ENCODE data around the gene BSN.
"Not testable (repeated sequence)": the region's sequence is repeated elsewhere in the genome, so short reads cannot be mapped to it uniquely, and the experiment has no call there.

BSN gene

GRCh38 chr3:49694409-49695070 is 140.3 kb downstream of the BSN start:
- not testable (repeated sequence) for H3K27ac ChIP-seq (ENCODE audit: low read depth, low read length); H3K9ac ChIP-seq (ENCODE audit: low read length); H3K4me1 ChIP-seq (ENCODE audit: insufficient read depth, low read length); H3K4me3 ChIP-seq (ENCODE audit: low read depth in 1 of 2, low read length in 2 of 2); H3K27me3 ChIP-seq (ENCODE audit: control insufficient read depth in 1 of 2, insufficient read depth in 2 of 2, low read length in 2 of 2); H3K9me3 ChIP-seq (ENCODE audit: low read length)
- H3K36me3 ChIP-seq (ENCODE audit: insufficient read depth, low read length): peaks cover 13% of the 10 kb centered on the region

GRCh38 chr3:49695350-49696015 is 141.2 kb downstream of the BSN start:
- H3K36me3 ChIP-seq (ENCODE audit: insufficient read depth, low read length): peaks cover 19% of the 10 kb centered on the region
- not testable (repeated sequence) for H3K9ac ChIP-seq (ENCODE audit: low read length); H3K27me3 ChIP-seq (ENCODE audit: control insufficient read depth in 1 of 2, insufficient read depth in 2 of 2, low read length in 2 of 2); H3K27ac ChIP-seq (ENCODE audit: low read depth, low read length); H3K4me3 ChIP-seq (ENCODE audit: low read depth in 1 of 2, low read length in 2 of 2); H3K9me3 ChIP-seq (ENCODE audit: low read length); H3K4me1 ChIP-seq (ENCODE audit: insufficient read depth, low read length)

GRCh38 chr3:49699281-49699979 is 145.2 kb downstream of the BSN start:
- no peak overlapping the region for H3K4me3 ChIP-seq (ENCODE audit: low read depth in 1 of 2, low read length in 2 of 2)
- no peaks in the 10 kb centered on the region for H3K27me3 ChIP-seq (ENCODE audit: control insufficient read depth in 1 of 2, insufficient read depth in 2 of 2, low read length in 2 of 2)
- H3K27ac ChIP-seq (ENCODE audit: low read depth, low read length): no peak overlapping the region
- peaks cover 37% of the 10 kb centered on the region for H3K36me3 ChIP-seq (ENCODE audit: insufficient read depth, low read length)
- H3K9ac ChIP-seq (ENCODE audit: low read length): no peak overlapping the region
- no peaks in the 10 kb centered on the region for H3K4me1 ChIP-seq (ENCODE audit: insufficient read depth, low read length)
- no peaks in the 10 kb centered on the region for H3K9me3 ChIP-seq (ENCODE audit: low read length)

GRCh38 chr3:49700014-49700413 is 145.7 kb downstream of the BSN start:
- Histone ChIP-seq H3K4me1 (ENCODE audit: insufficient read depth, low read length) (no peaks in the 10 kb centered on the region), H3K9ac (ENCODE audit: low read length) (no peak overlapping the region), H3K27me3 (ENCODE audit: control insufficient read depth in 1 of 2, insufficient read depth in 2 of 2, low read length in 2 of 2) (no peaks in the 10 kb centered on the region), H3K4me3 (ENCODE audit: low read depth in 1 of 2, low read length in 2 of 2) (no peak overlapping the region), H3K36me3 (ENCODE audit: insufficient read depth, low read length) (peaks cover 37% of the 10 kb centered on the region), H3K27ac (ENCODE audit: low read depth, low read length) (no peak overlapping the region), H3K9me3 (ENCODE audit: low read length) (no peaks in the 10 kb centered on the region)

- no peaks in the 10 kb centered on the region for H3K9me3 ChIP-seq (ENCODE audit: low read length)
- no peaks in the 10 kb centered on the region for H3K4me1 ChIP-seq (ENCODE audit: insufficient read depth, low read length)
- H3K27me3 ChIP-seq (ENCODE audit: control insufficient read depth in 1 of 2, insufficient read depth in 2 of 2, low read length in 2 of 2): no peaks in the 10 kb centered on the region
- no peak overlapping the region for H3K9ac ChIP-seq (ENCODE audit: low read length)
- H3K36me3 ChIP-seq (ENCODE audit: insufficient read depth, low read length): peaks cover 37% of the 10 kb centered on the region
- H3K4me3 ChIP-seq (ENCODE audit: low read depth in 1 of 2, low read length in 2 of 2): no peak overlapping the region
- H3K27ac ChIP-seq (ENCODE audit: low read depth, low read length): no peak overlapping the region
These were observed 146.3 kb downstream of the BSN start for GRCh38 chr3:49700453-49701128.

GRCh38 chr3:49701388-49702077 is 147.3 kb downstream of the BSN start:
- H3K9me3 ChIP-seq (ENCODE audit: low read length): no peaks in the 10 kb centered on the region
- H3K4me1 ChIP-seq (ENCODE audit: insufficient read depth, low read length): no peaks in the 10 kb centered on the region
- H3K27ac ChIP-seq (ENCODE audit: low read depth, low read length): no peak overlapping the region
- no peaks in the 10 kb centered on the region for H3K27me3 ChIP-seq (ENCODE audit: control insufficient read depth in 1 of 2, insufficient read depth in 2 of 2, low read length in 2 of 2)
- no peak overlapping the region for H3K9ac ChIP-seq (ENCODE audit: low read length)
- peaks cover 37% of the 10 kb centered on the region for H3K36me3 ChIP-seq (ENCODE audit: insufficient read depth, low read length)
- H3K4me3 ChIP-seq (ENCODE audit: low read depth in 1 of 2, low read length in 2 of 2): no peak overlapping the region

GRCh38 chr3:49702672-49703071 is 148.4 kb downstream of the BSN start:
- Histone ChIP-seq H3K27ac (ENCODE audit: low read depth, low read length) (no peak overlapping the region), H3K36me3 (ENCODE audit: insufficient read depth, low read length) (peaks cover 31% of the 10 kb centered on the region), H3K27me3 (ENCODE audit: control insufficient read depth in 1 of 2, insufficient read depth in 2 of 2, low read length in 2 of 2) (no peaks in the 10 kb centered on the region), H3K9me3 (ENCODE audit: low read length) (no peaks in the 10 kb centered on the region), H3K4me1 (ENCODE audit: insufficient read depth, low read length) (no peaks in the 10 kb centered on the region), H3K4me3 (ENCODE audit: low read depth in 1 of 2, low read length in 2 of 2) (no peak overlapping the region), H3K9ac (ENCODE audit: low read length) (no peak overlapping the region)

GRCh38 chr3:49703443-49703927 is 149.2 kb downstream of the BSN start:
- no peak overlapping the region for H3K9ac ChIP-seq (ENCODE audit: low read length)
- no peak overlapping the region for H3K4me3 ChIP-seq (ENCODE audit: low read depth in 1 of 2, low read length in 2 of 2)
- no peaks in the 10 kb centered on the region for H3K27me3 ChIP-seq (ENCODE audit: control insufficient read depth in 1 of 2, insufficient read depth in 2 of 2, low read length in 2 of 2)
- H3K36me3 ChIP-seq (ENCODE audit: insufficient read depth, low read length): peaks cover 29% of the 10 kb centered on the region
- H3K4me1 ChIP-seq (ENCODE audit: insufficient read depth, low read length): no peaks in the 10 kb centered on the region
- H3K27ac ChIP-seq (ENCODE audit: low read depth, low read length): no peak overlapping the region
- no peaks in the 10 kb centered on the region for H3K9me3 ChIP-seq (ENCODE audit: low read length)

- H3K36me3 ChIP-seq (ENCODE audit: insufficient read depth, low read length): peaks cover 29% of the 10 kb centered on the region
- no peaks in the 10 kb centered on the region for H3K9me3 ChIP-seq (ENCODE audit: low read length)
- no peak overlapping the region for H3K27ac ChIP-seq (ENCODE audit: low read depth, low read length)
- no peaks in the 10 kb centered on the region for H3K27me3 ChIP-seq (ENCODE audit: control insufficient read depth in 1 of 2, insufficient read depth in 2 of 2, low read length in 2 of 2)
- H3K4me3 ChIP-seq (ENCODE audit: low read depth in 1 of 2, low read length in 2 of 2): no peak overlapping the region
- H3K9ac ChIP-seq (ENCODE audit: low read length): no peak overlapping the region
- H3K4me1 ChIP-seq (ENCODE audit: insufficient read depth, low read length): no peaks in the 10 kb centered on the region
These were observed 149.7 kb downstream of the BSN start for GRCh38 chr3:49703956-49704355.

GRCh38 chr3:49704629-49705028 is 150.4 kb downstream of the BSN start:
- H3K9ac ChIP-seq (ENCODE audit: low read length): no peak overlapping the region
- H3K4me3 ChIP-seq (ENCODE audit: low read depth in 1 of 2, low read length in 2 of 2): no peak overlapping the region
- H3K36me3 ChIP-seq (ENCODE audit: insufficient read depth, low read length): peaks cover 29% of the 10 kb centered on the region
- H3K27me3 ChIP-seq (ENCODE audit: control insufficient read depth in 1 of 2, insufficient read depth in 2 of 2, low read length in 2 of 2): no peaks in the 10 kb centered on the region
- no peaks in the 10 kb centered on the region for H3K4me1 ChIP-seq (ENCODE audit: insufficient read depth, low read length)
- no peaks in the 10 kb centered on the region for H3K9me3 ChIP-seq (ENCODE audit: low read length)
- no peak overlapping the region for H3K27ac ChIP-seq (ENCODE audit: low read depth, low read length)

All from muscle layer of colon (tissue), 2 donors.